PC-3 (cell line): ENCODE measurements around the gene E2F1. TPM values are rescaled to one million over a fixed set of nuclear protein-coding genes. Genes with fewer than 3 reads are reported as not detected.

Experiments used
- ATAC-seq: fragments of 200-7000 bp; cut with Tn5 transposase; 2 replicates; pipeline ENCODE4 v1.9.1; 2020; ENCODE audit warnings: mild to moderate bottlenecking, moderate library complexity
- BruUV-seq: library from RNA; stranded (reverse); fragments of 400-500 nt; replicated peaks from 2 replicates; lab custom pipeline; 2021; lab: Mats Ljungman, UMichigan
- CTCF ChIA-PET: fragments of 300-600 bp; sonication (Branson Sonifier 250); formaldehyde crosslinking; loops from one replicate; lab custom pipeline; 2022; ENCODE audit warnings: antibody characterized with exemption; lab: Charles Lee
- POLR2A ChIA-PET: fragments of 300-600 bp; sonication (Branson Sonifier 250); formaldehyde crosslinking; loops from one replicate; lab custom pipeline; 2022; ENCODE audit warnings: antibody characterized with exemption; ENCODE audit not compliant: unreplicated experiment; lab: Charles Lee
- DNase-seq: peaks from one replicate; pipeline ENCODE4 v3.0.0-alpha.2; 2015
- H2AFZ ChIP-seq: fragments of 300-600 bp; sonication (generic); 2 replicates; pipeline ENCODE4 v1.6.0; 2016; ENCODE audit warnings: antibody characterized with exemption, low read length
- H3F3A ChIP-seq: fragments of 300-600 bp; sonication (generic); one replicate; pipeline ENCODE4 v1.6.0; 2017; ENCODE audit warnings: antibody characterized with exemption, low read length, control low read depth, mild to moderate bottlenecking; ENCODE audit not compliant: unreplicated experiment
- H3K27ac ChIP-seq: fragments of 300-600 bp; sonication (generic); 2 replicates; pipeline ENCODE4 v1.5.1; 2016; ENCODE audit warnings: mild to moderate bottlenecking, low read length
- H3K27me3 ChIP-seq: fragments of 300-600 bp; sonication (generic); 2 replicates; pipeline ENCODE4 v1.6.1; 2016; ENCODE audit warnings: low read length, mixed read lengths
- H3K36me3 ChIP-seq: fragments of 300-600 bp; sonication (generic); 2 replicates; pipeline ENCODE4 v1.6.1; 2016; ENCODE audit warnings: low read depth, mixed run types, low read length, mixed read lengths
- H3K4me1 ChIP-seq: fragments of 300-600 bp; sonication (generic); 2 replicates; pipeline ENCODE4 v1.5.1; 2016; ENCODE audit warnings: low read length; ENCODE audit not compliant: insufficient read depth
- H3K4me2 ChIP-seq: fragments of 300-600 bp; sonication (generic); 2 replicates; pipeline ENCODE4 v1.6.0; 2016; ENCODE audit warnings: low read length
- H3K4me3 ChIP-seq: fragments of 300-600 bp; sonication (generic); 2 replicates; pipeline ENCODE4 v1.5.1; 2016; ENCODE audit warnings: mild to moderate bottlenecking, low read length, mixed read lengths
- H3K79me2 ChIP-seq: fragments of 300-600 bp; sonication (generic); 2 replicates; pipeline ENCODE4 v1.6.1; 2017; ENCODE audit warnings: low read length, mixed read lengths
- H3K9ac ChIP-seq: fragments of 300-600 bp; sonication (generic); 2 replicates; pipeline ENCODE4 v1.6.0; 2016; ENCODE audit warnings: mild to moderate bottlenecking, low read length
- H3K9me2 ChIP-seq: fragments of 300-600 bp; sonication (generic); replicated peaks from 2 replicates; pipeline ENCODE4 v1.6.1; 2016; ENCODE audit warnings: mixed run types, low read length, mixed read lengths
- H3K9me3 ChIP-seq: fragments of 300-600 bp; sonication (generic); 2 replicates; pipeline ENCODE4 v1.6.1; 2016; ENCODE audit warnings: low read length, mixed read lengths
- H4K20me1 ChIP-seq: fragments of 300-600 bp; sonication (generic); 2 replicates; pipeline ENCODE4 v1.6.1; 2016; ENCODE audit warnings: low read length, mixed read lengths
- CTCF ChIP-seq: fragments of 300-600 bp; sonication (generic); conservative IDR thresholded peaks from 2 replicates; pipeline ENCODE4 v1.5.1; 2017; ENCODE audit warnings: antibody characterized with exemption, low read depth, mild to moderate bottlenecking, low read length
- EZH2 ChIP-seq: fragments of 300-600 bp; sonication (generic); IDR thresholded peaks from one replicate; pipeline ENCODE4 v1.6.1; 2017; ENCODE audit warnings: antibody characterized with exemption, mild to moderate bottlenecking, low read length; ENCODE audit not compliant: unreplicated experiment
- EZH2phosphoT487 ChIP-seq: fragments of 300-600 bp; sonication (generic); IDR thresholded peaks from 2 replicates; pipeline ENCODE4 v1.6.1; 2018; ENCODE audit warnings: mild to moderate bottlenecking, antibody characterized with exemption, low read length, borderline replicate concordance
- intact Hi-C: fragments of 100-400 bp; cut with micrococcal nuclease; formaldehyde crosslinking; loops from 2 replicates; pipeline ENCODE4 v1.9.0; 2023
- total RNA-seq: library from RNA; depleted of rRNA; stranded (reverse); fragments of >200 nt; gene quantifications from 2 replicates; pipeline ENCODE4 v1.2.3, GENCODE V29; 2014

Gene E2F1
- total RNA-seq, 1 experiment from 2014 or later: 63.7 TPM

- intact Hi-C loops: no loop called here
- POLR2A ChIA-PET: no interaction called here
These were observed 56.2 kb downstream of the E2F1 start for GRCh38 chr20:33629979-33630378.

GRCh38 chr20:33629533-33629932 lies 56.7 kb downstream of the E2F1 start:
- ATAC-seq: no peak
- 0 out of 2 replicates have a peak, but pooled peaks cover 2% of the 10 kb centered on the region for H3K36me3 ChIP-seq

More at GRCh38 chr20:33629979-33630378, 56.2 kb downstream of the E2F1 start:
- no peaks in the 10 kb centered on the region for H3K9me3 ChIP-seq
- H3K27me3 ChIP-seq: no peaks in the 10 kb centered on the region
- no peaks in the 10 kb centered on the region for H4K20me1 ChIP-seq
- TF ChIP-seq CTCF (no peak), EZH2phosphoT487 (no peak), EZH2 (no peak)
- H3K9me2 ChIP-seq: no peaks in the 10 kb centered on the region
- no peak overlapping the region for H3K4me3 ChIP-seq
- no peaks in the 10 kb centered on the region for H3K79me2 ChIP-seq
- no peak overlapping the region for H2AFZ ChIP-seq
- H3K4me2 ChIP-seq: no peak overlapping the region
- BruUV-seq: no TSS peak
- H3K36me3 ChIP-seq: no peaks in the 10 kb centered on the region
- ATAC-seq (no peak), DNase-seq (no peak)
- no peak overlapping the region for H3K27ac ChIP-seq
- H3K4me1 ChIP-seq: no peaks in the 10 kb centered on the region
- no peaks in the 10 kb centered on the region for H3F3A ChIP-seq
- H3K9ac ChIP-seq: no peak overlapping the region
- CTCF ChIA-PET: no interaction called here

GRCh38 chr20:33627577-33628216 lies 58.5 kb downstream of the E2F1 start:
- TF ChIP-seq EZH2: no peak
- TF ChIP-seq CTCF: no peak
- TF ChIP-seq EZH2phosphoT487: no peak
- Histone ChIP-seq H3K27ac (no peak overlapping the region), H4K20me1 (no peaks in the 10 kb centered on the region), H2AFZ (no peak overlapping the region), H3K9ac (no peak overlapping the region), H3K79me2 (no peaks in the 10 kb centered on the region), H3K4me3 (no peak overlapping the region), H3K9me2 (no peaks in the 10 kb centered on the region), H3K36me3 (peaks cover 6% of the 10 kb centered on the region; the same call in 1 of the 2 replicates), H3K4me2 (no peak overlapping the region), H3K4me1 (no peaks in the 10 kb centered on the region), H3F3A (no peaks in the 10 kb centered on the region), H3K27me3 (no peaks in the 10 kb centered on the region), H3K9me3 (no peaks in the 10 kb centered on the region)
- DNase-seq (no peak), ATAC-seq (no peak)
- CTCF ChIA-PET: no interaction called here
- no TSS peak for BruUV-seq
- intact Hi-C loops: no loop called here
- POLR2A ChIA-PET: no interaction called here

More at GRCh38 chr20:33629533-33629932, 56.7 kb downstream of the E2F1 start:
- H3K4me2 ChIP-seq: no peak overlapping the region
- no peak overlapping the region for H3K4me3 ChIP-seq
- no TSS peak for BruUV-seq
- no peaks in the 10 kb centered on the region for H3K79me2 ChIP-seq
- intact Hi-C loops: no loop called here
- H3K9ac ChIP-seq: no peak overlapping the region
- TF ChIP-seq EZH2phosphoT487 (no peak), EZH2 (no peak)
- no peaks in the 10 kb centered on the region for H3F3A ChIP-seq
- ChIA-PET POLR2A (no interaction called here), CTCF (no interaction called here)
- H4K20me1 ChIP-seq: no peaks in the 10 kb centered on the region
- no peaks in the 10 kb centered on the region for H3K4me1 ChIP-seq
- no peaks in the 10 kb centered on the region for H3K9me2 ChIP-seq
- no peaks in the 10 kb centered on the region for H3K9me3 ChIP-seq
- H3K27me3 ChIP-seq: no peaks in the 10 kb centered on the region
- no peak overlapping the region for H3K27ac ChIP-seq
- no peak overlapping the region for H2AFZ ChIP-seq
- no peak for DNase-seq
